AML-193 (cell line): ENCODE results near the gene FMC1.

ENCODE experiments used
- DNase-seq, 2 experiments: peaks; one replicate each; lab custom pipeline; 2025; lab: John Stamatoyannopoulos, UW

FMC1 gene

GRCh38 chr7:139374246-139374645 lies 33.1 kb downstream of the FMC1 start:
- DNase-seq, result no peak

- no peak for DNase-seq
Observed at GRCh38 chr7:139382439-139382838, 41.3 kb downstream of the FMC1 start.

GRCh38 chr7:139384611-139385010 lies 43.5 kb downstream of the FMC1 start:
- no peak for DNase-seq

- no peak for DNase-seq
Observed at GRCh38 chr7:139387594-139387993, 46.5 kb downstream of the FMC1 start.

- DNase-seq, result no peak
Observed at GRCh38 chr7:139389091-139389490, 48.0 kb downstream of the FMC1 start.

- DNase-seq, result no peak
Observed at GRCh38 chr7:139389774-139390173, 48.6 kb downstream of the FMC1 start.

- no peak for DNase-seq
Observed at GRCh38 chr7:139393621-139394211, 52.6 kb downstream of the FMC1 start.

- DNase-seq, result no peak
Observed at GRCh38 chr7:139394540-139394939, 53.4 kb downstream of the FMC1 start.
